Activated T-cell treated with anti-CD3 and anti-CD28 coated beads, Interleukin-2, amount 50 U/mL, for 72 hours (primary cell): ENCODE measurements around the gene HAUS3. TPM values are rescaled to one million over a fixed set of nuclear protein-coding genes. Genes with fewer than 3 reads are reported as not detected.
A peak's percentile ranks its signal among the peaks of the same experiment; 100 is the strongest.

Source experiments
- ATAC-seq, 2 donors: fragments of 150-1000 bp; cut with Tn5 transposase; replicated peaks in 1 of 2; 2 replicates each; pipeline ENCODE4 v1.10.0; 2021; ENCODE audit warnings: moderate library complexity in 2 of 2, mild to moderate bottlenecking in 1 of 2
- DNase-seq, 2 donors: peaks; one replicate each; pipeline ENCODE4 v3.0.0; 2021 to 2022; ENCODE audit warnings: mixed read lengths in 1 of 2
- H3K27ac Mint-ChIP-seq: one replicate; pipeline ENCODE4 v1.8.0; 2022; ENCODE audit warnings: mild to moderate bottlenecking, moderate library complexity, mixed read lengths
- H3K27me3 Mint-ChIP-seq: one replicate; pipeline ENCODE4 v1.8.0; 2022; ENCODE audit warnings: low read depth, mixed read lengths
- H3K36me3 Mint-ChIP-seq, 2 donors: one replicate each; pipeline ENCODE4 v1.8.0; 2022; ENCODE audit warnings: mixed read lengths in 2 of 2, mild to moderate bottlenecking in 1 of 2; ENCODE audit not compliant: insufficient read depth in 2 of 2
- H3K4me1 Mint-ChIP-seq: one replicate; pipeline ENCODE4 v1.8.0; 2022; ENCODE audit warnings: low read depth, mixed read lengths
- H3K4me3 Mint-ChIP-seq, 2 donors: one replicate each; pipeline ENCODE4 v1.8.0; 2022; ENCODE audit warnings: mild to moderate bottlenecking in 2 of 2, mixed read lengths in 2 of 2, moderate library complexity in 2 of 2
- H3K9me3 Mint-ChIP-seq, 2 donors: one replicate each; pipeline ENCODE4 v1.8.0; 2022; ENCODE audit warnings: mixed read lengths in 2 of 2
- total RNA-seq, 2 donors: library from RNA; stranded (reverse); gene quantifications; one replicate each; pipeline ENCODE4 v1.2.3, GENCODE V29; 2022

The HAUS3 gene
- total RNA-seq, 2 donors from 2014 or later, result 21.0 to 21.7 TPM

DNA sequence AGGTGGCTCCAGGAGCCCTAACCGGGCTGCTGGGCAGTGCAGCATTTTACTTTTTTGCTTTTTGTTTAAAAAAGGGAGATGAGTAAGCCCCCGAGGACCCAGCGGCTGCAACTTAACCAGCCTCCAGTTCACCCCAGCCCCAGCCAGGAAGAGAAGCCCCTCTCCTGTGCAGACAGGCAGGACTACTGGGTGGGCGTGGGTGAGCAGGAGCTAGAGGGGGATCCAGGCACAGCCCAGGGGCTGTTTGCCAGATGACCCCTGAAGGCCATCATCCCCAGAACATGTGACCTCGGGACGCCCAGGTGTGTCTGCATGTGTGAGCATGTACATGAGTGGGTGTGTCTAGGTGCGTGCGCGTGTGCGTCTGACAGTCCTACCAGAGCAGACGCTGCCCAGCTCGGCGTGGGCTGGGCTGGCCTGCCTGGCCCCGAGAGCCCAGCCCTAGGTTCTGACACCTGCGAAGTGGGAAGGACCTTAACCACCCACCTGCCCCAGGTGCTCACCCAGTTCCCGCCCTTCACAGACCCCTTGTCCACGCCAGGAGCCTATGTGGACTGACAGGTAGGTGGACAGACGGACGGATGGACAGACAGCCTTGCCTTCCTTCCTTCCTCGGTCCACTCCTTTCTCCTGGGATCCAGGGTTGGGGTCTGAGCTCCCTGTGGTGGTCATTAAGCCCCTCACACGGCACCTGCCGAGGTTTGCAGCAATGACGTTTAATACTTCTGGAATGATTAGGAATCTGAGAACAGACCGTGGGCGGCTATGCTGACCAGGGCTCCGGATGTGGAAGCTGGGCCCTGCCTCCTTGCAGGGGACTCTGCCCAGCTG lies 7.8 kb upstream of the HAUS3 start:
- H3K4me3 Mint-ChIP-seq, result no peak overlapping the region
- H3K36me3 Mint-ChIP-seq, result no peaks in the 10 kb centered on the region
- H3K27ac Mint-ChIP-seq, result no peak overlapping the region
- ATAC-seq, result no peak
- H3K4me1 Mint-ChIP-seq, result peaks cover 8% of the 10 kb centered on the region
- no peaks in the 10 kb centered on the region for H3K27me3 Mint-ChIP-seq
- no peaks in the 10 kb centered on the region for H3K9me3 Mint-ChIP-seq
- no peak for DNase-seq

DNA sequence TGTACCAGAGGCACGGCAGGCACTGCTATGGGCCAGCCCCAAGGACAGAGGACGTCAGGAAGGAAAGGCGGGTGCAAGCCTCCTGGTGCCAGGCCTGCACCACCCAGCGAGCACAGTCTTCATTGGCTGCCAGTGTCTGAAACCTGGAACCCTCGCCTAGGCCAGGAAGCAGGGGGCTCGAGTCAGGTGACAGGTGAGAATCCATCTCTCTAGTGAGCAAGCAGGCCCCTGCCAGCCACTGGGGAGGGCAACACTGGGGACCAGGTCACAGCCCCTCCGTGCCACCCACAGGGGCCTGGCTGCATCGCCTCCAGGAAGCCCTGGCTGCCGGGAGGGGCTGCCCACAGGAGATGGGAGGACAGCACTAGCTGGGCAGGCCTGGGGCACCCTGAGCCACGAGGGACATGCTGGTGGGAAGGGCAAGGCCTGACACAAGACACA lies 6.9 kb upstream of the HAUS3 start:
- no peaks in the 10 kb centered on the region for H3K36me3 Mint-ChIP-seq
- H3K4me1 Mint-ChIP-seq, result peaks cover 14% of the 10 kb centered on the region
- no peaks in the 10 kb centered on the region for H3K27me3 Mint-ChIP-seq
- H3K27ac Mint-ChIP-seq, result no peak overlapping the region
- ATAC-seq (no peak), DNase-seq (peak in 1 of 2 donors; percentile 0)
- no peaks in the 10 kb centered on the region for H3K9me3 Mint-ChIP-seq
- no peak overlapping the region for H3K4me3 Mint-ChIP-seq

GRCh38 chr4:2248044-2248780 lies 6.3 kb upstream of the HAUS3 start:
- DNase-seq, result no peak
- Mint-ChIP-seq H3K4me3 (no peak overlapping the region), H3K4me1 (peaks cover 20% of the 10 kb centered on the region), H3K27ac (no peak overlapping the region), H3K9me3 (no peaks in the 10 kb centered on the region), H3K27me3 (no peaks in the 10 kb centered on the region), H3K36me3 (no peaks in the 10 kb centered on the region)
- no peak for ATAC-seq

DNA sequence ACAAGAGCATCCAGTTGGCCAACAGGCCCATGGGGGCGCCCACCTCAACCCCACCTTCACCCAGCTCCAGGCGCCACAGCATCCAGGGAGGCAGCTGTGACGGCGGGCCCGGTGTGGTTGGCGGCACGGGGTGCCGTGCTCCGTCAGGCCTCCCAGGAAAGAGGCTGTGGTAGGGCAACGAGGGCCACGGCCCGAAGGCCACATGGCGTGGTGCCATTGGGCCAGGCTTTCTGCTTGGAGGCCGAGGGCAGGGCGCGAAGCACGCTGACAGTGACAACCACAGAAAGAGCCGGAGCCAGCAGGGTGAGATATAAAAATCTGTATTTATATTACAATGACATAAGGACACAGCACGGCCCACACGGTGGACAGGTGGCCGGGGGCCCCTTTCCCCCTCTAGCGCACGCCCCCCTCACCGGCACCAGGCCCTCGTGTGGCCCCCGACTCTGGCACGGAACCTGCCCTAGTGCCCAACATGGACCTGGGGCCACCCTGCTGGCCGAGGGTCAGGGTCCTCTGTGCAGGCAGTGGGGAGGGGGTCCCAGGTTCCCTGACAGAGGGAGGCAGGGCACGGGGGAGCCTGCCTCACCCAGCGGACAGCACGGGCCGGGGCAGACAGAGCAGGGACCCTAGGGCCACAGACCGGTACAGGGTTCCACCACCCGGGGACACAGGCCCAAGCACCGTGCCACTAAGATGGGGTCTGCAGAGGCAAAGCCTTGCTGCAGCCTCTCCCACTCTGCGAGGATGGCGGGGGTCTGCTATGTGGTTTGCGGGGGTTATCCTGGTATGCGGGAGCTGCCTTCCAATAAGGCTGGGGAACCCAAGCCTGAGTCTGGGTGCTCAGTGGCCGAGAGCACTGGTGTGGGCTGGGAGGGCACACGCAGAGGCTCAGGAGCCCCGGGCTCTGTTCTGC lies 5.5 kb upstream of the HAUS3 start:
- ATAC-seq, result no peak
- Mint-ChIP-seq H3K4me3 (no peak overlapping the region), H3K27ac (no peak overlapping the region)

GRCh38 chr4:2246384-2247127 lies 4.6 kb upstream of the HAUS3 start:
- Mint-ChIP-seq H3K4me1 (peaks cover 21% of the 10 kb centered on the region), H3K27ac (no peak overlapping the region), H3K27me3 (no peaks in the 10 kb centered on the region), H3K36me3 (no peaks in the 10 kb centered on the region), H3K9me3 (no peaks in the 10 kb centered on the region), H3K4me3 (no peak overlapping the region)
- DNase-seq (peak in 1 of 2 donors; percentile 1), ATAC-seq (no peak)

More for the DNA sequence above, 5.5 kb upstream of the HAUS3 start:
- Mint-ChIP-seq H3K27me3 (no peaks in the 10 kb centered on the region), H3K36me3 (no peaks in the 10 kb centered on the region), H3K4me1 (peaks cover 21% of the 10 kb centered on the region), H3K9me3 (no peaks in the 10 kb centered on the region)
- no peak for DNase-seq

GRCh38 chr4:2245787-2246275 lies 3.9 kb upstream of the HAUS3 start:
- DNase-seq (no peak), ATAC-seq (no peak)
- Mint-ChIP-seq H3K4me1 (peaks cover 22% of the 10 kb centered on the region), H3K27ac (no peak overlapping the region), H3K36me3 (peaks cover 2% of the 10 kb centered on the region in 2 donors), H3K4me3 (no peak overlapping the region), H3K27me3 (no peaks in the 10 kb centered on the region), H3K9me3 (no peaks in the 10 kb centered on the region)

GRCh38 chr4:2245057-2245786 lies 3.3 kb upstream of the HAUS3 start:
- Mint-ChIP-seq H3K36me3 (peaks cover 2 to 8% of the 10 kb centered on the region in 2 donors), H3K4me3 (no peak overlapping the region), H3K4me1 (peaks cover 28% of the 10 kb centered on the region), H3K27ac (peak overlapping the region; percentile 17), H3K9me3 (no peaks in the 10 kb centered on the region), H3K27me3 (no peaks in the 10 kb centered on the region)
- DNase-seq, result peak in 1 of 2 donors; percentile 1
- ATAC-seq, result no peak

DNA sequence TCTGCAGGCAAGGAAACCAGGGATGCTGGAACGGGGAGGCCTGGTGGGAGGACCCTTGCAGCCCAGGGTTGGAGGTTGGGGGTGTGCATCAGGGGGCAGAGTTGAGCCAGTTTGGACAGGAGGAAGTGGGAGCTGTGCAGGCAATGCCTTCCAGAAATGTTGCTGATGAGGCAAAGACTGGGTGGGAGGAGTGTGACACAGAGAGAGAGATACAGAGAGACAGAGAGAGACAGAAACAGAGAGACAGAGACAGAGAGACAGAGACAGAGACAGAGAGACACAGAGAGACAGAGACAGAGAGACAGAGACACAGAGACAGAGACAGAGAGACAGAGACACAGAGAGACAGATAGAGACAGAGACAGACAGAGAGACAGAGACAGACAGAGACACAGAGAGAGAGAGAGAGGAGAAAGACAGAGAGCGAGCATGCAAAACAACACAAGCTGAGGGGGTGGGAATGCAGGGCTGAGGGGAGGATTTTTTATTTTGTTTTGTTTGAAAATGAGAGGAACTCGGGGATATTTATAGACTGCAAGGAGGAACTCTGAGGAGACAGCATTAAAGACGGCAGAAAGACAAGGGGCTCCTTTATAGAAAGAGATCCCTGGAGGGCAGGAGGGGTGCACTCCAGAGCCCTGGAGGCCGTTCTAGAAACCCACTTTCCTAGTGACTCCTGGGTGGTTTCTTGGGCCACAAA lies 1.9 kb upstream of the HAUS3 start:
- no peak overlapping the region for H3K4me3 Mint-ChIP-seq
- no peaks in the 10 kb centered on the region for H3K27me3 Mint-ChIP-seq
- H3K36me3 Mint-ChIP-seq, result peaks cover 2 to 15% of the 10 kb centered on the region in 2 donors
- ATAC-seq (no peak), DNase-seq (peak; percentile 23 to 27)
- H3K27ac Mint-ChIP-seq, result peak overlapping the region; percentile 12
- no peaks in the 10 kb centered on the region for H3K9me3 Mint-ChIP-seq
- peaks cover 42% of the 10 kb centered on the region for H3K4me1 Mint-ChIP-seq

GRCh38 chr4:2241003-2241402 lies 918 bp downstream of the HAUS3 start:
- H3K36me3 Mint-ChIP-seq, result peaks cover 4 to 21% of the 10 kb centered on the region in 2 donors
- H3K4me1 Mint-ChIP-seq, result peaks cover 61% of the 10 kb centered on the region
- ATAC-seq (no peak), DNase-seq (no peak)
- H3K9me3 Mint-ChIP-seq, result no peaks in the 10 kb centered on the region
- H3K27ac Mint-ChIP-seq, result peak overlapping the region; percentile 93
- H3K27me3 Mint-ChIP-seq, result no peaks in the 10 kb centered on the region
- peak overlapping the region; percentile 92 to 93 for H3K4me3 Mint-ChIP-seq

GRCh38 chr4:2236944-2237666 lies 4.8 kb downstream of the HAUS3 start:
- Mint-ChIP-seq H3K27me3 (no peaks in the 10 kb centered on the region), H3K27ac (peak overlapping the region; percentile 15), H3K36me3 (peaks cover 4 to 35% of the 10 kb centered on the region in 2 donors), H3K4me1 (peaks cover 52% of the 10 kb centered on the region), H3K4me3 (peak overlapping the region; percentile 7 to 29), H3K9me3 (no peaks in the 10 kb centered on the region)
- ATAC-seq (no peak), DNase-seq (no peak)

DNA sequence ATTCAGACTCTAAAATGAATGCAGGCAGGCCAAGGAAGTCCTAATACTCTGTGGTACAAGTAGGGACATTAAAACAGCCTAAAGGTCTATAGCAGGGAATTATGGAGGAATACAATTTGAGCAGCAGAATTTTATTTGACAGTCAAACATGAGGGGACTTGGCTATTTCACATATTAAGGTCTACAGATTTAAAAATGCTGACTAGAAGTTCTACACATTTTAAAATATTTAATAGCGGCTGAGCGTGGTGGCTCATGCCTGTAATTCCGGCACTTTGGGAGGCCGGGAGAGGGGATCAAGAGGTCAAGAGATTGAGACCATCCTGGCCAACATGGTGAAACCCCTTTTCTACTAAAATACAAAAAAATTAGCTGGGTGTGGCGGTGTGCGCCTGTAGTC lies 10.8 kb downstream of the HAUS3 start:
- H3K4me3 Mint-ChIP-seq, result no peak overlapping the region
- no peak overlapping the region for H3K27ac Mint-ChIP-seq
- H3K4me1 Mint-ChIP-seq, result peaks cover 12% of the 10 kb centered on the region
- peaks cover 0 to 16% of the 10 kb centered on the region in 2 donors for H3K36me3 Mint-ChIP-seq
- no peak for ATAC-seq
- H3K9me3 Mint-ChIP-seq, result no peaks in the 10 kb centered on the region
- DNase-seq, result no peak
- no peaks in the 10 kb centered on the region for H3K27me3 Mint-ChIP-seq
